GM19395 (cell line): ENCODE data around the gene USP46.

Experiments
- ATAC-seq: cut with Tn5 transposase; IDR thresholded peaks from one replicate; pipeline ENCODE4 v1.9.1; 2021; ENCODE audit warnings: mild to moderate bottlenecking, moderate library complexity; ENCODE audit not compliant: unreplicated experiment

Gene USP46

DNA sequence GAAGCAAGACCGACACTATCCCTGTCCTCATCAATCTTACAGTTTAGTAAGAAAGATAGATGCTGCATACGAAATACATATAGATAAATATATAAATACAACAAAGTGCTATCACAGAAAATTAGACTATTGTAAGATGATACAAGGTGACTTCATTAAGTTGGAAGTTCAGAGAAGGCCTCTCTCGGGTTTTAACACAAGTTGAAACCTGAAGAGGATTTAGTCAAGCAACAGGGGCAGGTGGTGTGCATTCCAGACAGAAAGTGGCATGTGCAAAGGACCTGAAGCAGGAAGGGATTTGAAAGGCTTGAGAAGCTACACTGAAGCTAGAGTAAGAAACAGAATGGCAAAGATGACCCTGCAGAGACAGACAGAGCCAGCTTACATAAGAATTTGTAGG is 36.5 kb downstream of the USP46 start:
- ATAC-seq = no peak

DNA sequence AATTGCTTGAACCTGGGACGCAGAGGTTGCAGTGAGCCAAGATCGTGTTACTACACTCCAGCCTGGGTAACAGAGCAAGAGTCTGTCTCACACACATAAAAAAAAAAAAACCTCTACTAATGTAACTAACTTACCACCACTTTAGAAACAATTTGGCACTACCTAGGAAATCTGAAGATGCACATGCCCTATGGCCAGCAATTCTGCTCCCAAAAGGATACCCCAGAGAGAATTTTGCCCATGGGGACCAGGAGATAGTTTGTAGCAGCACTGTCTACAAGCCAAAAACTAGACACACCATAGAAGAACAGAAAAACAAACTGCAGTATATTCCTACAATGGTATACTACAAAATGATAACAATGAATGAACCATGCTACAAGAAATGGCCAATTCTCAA is 37.5 kb downstream of the USP46 start:
- ATAC-seq = no peak

DNA sequence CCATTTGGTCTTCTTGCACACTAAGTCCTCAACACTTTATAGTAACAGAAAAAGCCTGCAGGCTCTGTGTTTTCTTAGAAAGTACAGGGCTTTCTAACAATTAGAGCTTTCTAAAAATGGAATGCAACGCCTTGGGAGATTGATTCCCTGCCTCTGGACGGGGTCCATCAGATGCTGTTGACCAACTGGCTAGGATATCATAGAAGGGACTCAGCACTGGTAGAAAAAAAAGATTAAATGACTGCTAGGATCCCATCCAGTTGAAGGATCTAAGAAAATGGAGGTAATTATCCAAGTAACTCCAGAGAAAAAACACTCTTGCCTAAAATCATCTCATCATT is 39.5 kb downstream of the USP46 start:
- ATAC-seq = no peak

DNA sequence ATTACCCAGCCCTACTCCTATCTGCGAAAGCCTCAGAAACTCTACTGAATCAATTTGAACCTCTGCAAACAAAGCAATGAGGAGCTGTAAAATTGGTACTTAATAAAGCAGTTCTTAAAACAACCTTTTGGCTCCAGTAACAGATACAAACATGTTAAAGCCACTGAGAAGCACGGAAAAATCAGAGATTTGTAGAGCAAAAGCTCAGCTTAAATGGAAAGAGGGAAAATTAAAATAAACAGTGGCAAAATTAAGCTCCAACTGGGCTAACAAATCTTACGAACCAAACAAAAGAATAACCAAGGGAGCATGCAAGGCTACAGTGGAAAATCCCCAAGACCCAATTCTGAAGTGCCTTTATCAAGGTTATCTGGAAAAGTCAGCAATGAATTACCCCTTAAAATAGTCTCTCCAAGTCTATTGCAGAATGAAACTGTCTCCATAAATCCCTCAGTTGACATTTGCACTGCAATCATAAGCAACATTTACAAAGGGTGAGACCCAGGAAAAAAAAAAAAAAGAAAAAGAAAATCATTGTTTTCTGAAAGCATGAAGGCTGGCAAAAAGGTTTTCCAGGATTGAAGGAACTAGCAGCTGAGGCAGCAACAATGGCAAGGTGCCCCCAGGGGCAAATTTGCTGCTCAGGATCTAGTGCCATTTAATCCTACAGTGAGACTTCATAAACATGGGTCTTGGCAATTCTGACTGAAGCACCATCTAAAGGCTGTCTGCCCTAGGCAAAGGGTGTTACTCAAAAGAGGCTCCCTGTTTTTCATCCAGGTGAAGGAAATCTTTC is 40.1 kb downstream of the USP46 start:
- ATAC-seq = no peak

DNA sequence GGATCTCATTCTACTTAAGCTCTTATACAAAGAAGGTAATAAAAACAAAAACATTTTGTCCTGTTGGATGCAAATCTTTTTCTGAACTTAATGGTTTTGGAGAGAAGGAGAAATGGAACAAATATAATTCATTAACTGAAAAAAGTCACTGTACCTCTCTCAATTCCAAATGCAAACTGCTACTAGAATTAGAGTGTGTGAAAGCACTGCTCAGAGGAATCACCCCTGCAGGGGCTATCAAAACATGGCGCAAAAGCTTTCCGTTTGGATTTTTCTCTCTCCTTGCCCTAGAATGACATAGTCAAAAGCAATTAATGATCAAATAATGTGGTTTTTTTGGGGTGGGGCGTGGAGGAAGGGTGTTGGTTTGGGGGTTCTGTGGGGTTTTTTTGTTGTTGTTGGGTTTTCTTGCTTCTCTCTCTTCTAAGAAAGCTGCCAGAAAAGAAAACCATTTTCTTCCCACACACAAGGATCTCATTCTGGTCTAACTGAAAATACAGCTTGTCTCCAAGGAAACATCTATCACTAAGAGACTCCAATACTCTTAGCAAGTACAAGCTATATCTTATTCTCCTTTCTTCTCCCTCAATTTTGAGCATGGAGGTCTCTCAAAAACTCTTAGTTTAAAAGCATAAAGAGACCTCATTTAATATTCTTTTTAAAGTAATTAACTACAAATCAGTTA is 41.6 kb downstream of the USP46 start:
- no peak for ATAC-seq

DNA sequence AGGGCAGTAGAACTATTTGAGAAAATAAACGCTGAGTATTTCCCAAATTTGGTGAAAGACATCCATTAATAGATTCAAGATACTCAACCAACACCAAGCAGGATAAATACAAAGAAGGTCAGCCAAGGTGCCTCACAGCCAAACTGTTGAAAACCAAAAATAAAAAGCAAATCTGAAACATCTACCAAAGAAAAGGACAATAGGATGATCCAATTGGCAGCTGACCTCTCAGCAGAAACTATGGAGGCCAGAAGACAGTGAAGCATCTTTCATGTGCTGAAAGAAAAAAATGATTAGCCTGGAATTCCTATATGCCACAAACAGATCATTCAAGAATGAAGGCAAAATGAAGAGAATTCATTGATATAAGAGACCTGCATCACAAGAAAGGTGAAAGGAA is 44.9 kb downstream of the USP46 start:
- no peak for ATAC-seq

DNA sequence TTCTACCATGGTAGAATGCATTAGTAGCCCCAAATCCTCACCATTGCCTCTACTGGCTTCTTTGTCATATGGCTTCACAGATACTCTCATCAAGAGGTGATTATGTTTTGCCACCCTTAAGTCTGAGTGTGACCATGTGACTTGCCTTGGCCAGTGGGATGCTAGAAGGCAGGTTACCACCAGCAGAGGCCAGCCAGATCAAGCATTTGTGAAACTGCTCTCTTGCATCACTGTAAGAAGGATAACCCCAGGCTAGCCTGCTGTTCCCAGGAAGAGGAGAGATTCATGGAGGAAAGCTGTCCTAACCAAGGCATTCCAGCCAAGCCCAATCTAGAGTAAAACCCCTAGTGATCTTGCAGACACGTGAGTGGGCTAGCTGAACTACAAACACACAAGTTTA is 46.8 kb downstream of the USP46 start:
- no peak for ATAC-seq

DNA sequence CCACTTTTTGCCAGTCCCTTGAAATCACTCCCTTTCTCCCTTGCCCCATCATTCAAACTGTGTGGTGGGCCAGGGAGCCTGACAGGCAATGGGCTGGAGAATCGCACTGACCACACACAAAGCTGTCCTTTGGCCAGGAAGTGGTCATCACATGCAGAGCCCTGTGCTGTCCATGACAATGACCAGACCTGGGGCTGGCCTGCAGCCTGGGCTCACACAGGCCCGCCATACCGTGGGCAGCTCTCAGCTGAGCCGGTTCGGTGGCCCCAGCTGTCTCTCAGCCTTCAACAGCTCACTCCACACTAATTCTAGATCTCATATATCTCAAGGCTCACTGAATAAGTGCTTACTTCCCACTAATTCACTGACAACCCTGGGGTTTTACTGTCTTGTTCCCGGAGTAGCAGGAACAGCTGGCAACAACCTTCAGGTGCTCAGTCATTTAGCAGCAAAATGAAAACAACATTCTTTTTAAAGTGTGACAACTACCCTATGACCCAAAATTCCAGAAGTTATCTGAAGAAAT is 48.0 kb downstream of the USP46 start:
- ATAC-seq = no peak

DNA sequence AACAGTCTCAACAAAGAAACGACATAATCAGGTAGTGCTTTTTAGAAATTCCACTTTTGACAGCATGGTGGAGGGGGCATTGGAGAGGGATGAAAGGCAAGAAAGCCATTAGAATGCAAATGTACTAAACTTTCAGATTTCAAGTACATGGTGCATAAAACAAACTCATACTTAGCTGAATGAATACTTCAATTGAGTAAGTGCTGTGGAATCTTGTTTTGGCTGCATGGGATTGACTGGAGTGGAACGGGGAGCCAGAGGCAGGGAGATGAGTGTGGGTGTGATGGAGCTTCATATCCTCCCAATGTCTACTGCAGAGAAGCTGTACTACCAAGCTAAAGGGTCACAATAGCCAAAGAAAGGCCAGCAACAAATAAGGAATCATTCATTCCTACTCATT is 52.4 kb downstream of the USP46 start:
- no peak for ATAC-seq

DNA sequence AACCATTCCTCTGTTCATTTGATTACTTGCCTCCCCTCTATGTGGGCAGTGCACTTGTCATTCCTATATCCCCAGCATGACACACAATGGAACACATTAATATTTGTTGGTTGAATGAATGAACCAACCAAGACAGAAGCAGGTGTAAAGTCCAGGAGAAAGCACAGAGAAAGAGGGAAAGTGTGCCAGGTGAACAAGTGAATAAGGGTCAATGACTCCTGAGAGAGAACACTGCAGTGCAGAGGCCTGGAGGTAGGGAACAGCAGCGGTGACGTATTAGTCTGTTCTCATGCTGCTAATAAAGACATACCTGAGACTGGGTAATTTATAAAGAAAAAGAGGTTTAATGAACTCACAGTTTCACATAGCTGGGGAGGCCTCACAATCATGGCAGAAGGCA is 53.1 kb downstream of the USP46 start:
- ATAC-seq = no peak

DNA sequence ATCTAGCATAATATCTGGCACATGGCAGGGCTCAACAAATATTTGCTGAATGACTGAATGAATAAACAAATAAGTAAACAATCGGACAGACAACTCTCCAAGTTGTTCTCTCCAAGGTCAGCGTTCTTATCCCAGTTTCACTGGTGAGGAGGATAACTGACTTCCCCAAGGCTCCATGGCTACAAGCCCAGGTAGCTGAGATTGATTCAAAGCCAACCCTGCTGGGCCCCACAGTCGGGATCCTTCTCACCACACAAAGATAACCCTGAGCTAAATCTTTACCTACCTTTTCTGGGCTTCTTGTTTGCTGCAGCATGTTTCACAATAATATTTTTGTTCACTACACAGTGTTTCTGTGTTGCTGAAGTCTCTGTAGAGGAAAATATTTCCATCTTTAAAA is 54.9 kb downstream of the USP46 start:
- no peak for ATAC-seq

DNA sequence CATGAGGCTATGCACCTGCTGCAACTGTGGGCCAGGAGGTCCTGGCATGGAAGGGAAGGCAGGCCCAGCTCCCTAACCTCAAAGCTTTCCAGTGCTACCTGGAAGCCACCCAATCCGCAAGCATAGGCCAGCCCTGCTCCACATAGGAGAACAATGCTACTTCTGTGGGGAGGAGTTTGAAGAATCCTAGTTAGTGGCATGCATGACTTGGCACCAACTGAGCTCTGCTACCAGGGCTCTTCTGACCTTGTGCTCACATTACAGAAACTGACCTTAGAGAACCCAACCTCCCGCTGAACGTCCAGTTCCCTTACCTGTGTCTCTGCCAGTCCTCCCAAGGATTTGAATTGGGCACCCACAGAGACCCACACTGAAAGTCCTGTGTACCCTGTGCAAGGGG is 58.8 kb downstream of the USP46 start:
- ATAC-seq = no peak

DNA sequence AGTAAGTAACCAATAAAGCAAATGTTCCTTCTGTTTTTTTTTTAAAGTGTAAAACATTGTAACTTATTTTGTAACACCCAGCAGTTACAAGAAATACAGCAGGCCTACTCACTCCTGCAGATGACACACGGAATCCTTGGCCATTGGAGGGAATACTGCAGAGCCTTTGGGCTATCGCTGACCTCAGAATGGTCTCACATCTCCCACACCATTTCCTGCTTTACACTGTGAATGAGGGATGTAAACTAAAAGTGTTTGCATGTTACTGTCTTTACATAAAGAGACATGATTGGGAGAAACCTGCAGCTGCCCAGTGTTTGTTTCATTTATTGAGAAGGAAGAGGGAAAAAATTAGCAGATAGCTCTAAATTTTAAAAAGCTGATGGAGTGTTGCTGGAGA is 64.1 kb downstream of the USP46 start:
- no peak for ATAC-seq

DNA sequence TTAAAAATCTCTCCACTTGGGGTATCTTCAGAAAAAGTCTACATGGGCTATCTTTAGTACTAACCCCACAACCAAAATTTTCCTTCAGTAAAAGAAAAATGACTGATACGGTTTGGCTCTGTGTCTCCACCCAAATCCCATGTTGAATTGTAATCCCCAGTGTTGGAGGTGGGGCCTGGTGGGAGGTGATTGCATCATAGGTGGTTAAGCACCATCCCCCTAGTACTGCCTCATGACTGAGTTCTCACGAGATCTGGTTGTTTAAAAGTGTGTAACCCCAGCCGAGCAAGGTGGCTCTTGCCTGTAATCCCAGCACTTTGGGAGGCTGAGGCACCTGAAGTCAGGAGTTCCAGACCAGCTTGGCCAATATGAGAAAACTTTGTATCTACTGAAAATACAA is 66.8 kb downstream of the USP46 start:
- ATAC-seq = no peak

DNA sequence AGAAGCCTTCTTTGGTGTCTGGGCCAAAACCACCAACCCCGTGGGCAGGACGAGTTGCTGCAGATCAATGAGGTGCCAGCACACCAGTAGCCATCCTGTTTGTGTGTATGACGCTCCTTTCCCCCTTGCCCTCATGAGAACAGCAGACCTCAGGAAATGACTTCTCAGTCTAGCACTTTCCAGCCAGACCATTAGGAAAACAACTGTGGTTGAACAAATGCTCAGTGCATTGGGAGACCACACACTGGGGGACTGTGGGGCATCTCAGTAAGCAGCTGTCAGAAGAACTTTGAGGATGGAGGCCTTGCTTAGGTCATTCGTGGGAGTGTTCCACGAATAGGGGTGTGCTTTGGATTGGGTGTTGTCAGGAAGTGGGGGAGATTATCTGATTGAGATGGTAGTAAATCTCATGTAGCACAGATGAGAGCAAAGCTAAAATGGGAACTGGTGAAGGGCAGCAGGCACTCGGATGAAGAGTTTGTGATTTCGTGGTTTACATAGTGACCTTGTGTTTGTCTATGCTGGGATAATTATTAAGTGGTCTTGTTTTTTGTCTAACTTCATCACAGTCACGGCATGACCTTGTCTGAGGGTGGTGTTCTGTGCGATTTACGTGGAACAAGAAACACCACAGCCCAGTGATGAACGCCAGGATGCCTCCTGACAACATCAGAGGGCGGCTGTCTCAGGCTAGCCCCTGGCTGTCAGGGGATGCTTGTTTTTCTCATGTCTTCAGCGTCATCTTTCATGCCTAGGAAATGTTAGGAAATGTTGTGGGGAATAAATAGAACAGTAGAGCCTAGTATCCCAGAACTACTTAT is 70.1 kb downstream of the USP46 start:
- no peak for ATAC-seq

DNA sequence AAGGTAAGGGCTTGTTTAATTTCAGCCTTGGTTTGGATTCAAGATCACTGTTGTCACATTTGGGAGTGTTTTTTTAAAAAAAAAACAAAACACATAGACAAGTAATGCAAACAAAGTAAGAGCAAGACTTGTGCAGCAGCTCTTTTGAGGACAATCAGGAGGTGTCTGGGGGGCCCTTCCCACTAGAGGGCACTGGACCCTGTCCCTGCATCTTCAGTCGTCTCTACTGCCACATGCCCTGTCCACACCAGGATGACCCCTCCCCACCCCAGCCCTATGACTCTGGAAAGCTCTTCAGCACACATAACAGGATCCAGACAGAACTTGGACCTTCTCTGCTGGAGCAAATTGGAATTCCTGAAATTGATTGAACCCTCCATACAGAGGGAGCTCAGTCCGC is 71.0 kb downstream of the USP46 start:
- ATAC-seq = no peak

DNA sequence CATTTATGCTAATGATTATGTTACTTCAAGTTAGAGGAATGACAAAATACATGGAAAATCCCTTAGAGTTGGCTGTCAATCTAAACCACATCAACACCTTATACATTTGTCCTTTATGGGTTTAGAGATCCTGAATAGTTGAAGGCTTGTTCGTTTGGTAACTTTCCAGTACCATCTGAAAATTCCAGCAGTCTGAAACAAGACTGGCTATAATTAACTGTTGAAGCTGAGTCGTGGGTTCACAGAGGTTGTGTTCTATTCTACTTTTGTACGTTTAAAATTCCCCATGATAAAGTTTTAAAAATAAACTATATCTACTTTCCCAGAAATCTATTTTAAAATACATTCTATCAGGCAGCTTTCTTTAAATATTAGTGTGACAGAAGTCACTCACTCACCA is 73.0 kb downstream of the USP46 start:
- no peak for ATAC-seq

DNA sequence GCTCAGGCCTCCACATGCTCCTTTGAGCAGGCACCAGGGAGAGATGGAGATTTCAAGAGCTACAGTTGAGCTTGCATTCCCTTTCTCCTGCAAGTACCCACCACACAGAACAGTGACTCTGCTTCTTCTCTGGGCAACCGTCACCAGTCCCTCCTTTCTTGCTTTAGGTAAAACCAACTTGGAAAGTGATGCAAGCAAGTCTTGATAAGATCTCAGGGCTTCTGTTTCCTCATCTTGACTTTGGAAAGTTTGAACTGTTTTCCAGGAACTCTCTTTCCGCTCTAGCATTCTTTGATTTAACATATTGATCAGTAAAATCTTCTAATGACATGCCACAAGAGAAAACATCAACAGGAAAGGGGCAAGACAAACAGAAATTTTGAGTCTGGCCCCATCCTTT is 73.7 kb downstream of the USP46 start:
- ATAC-seq = no peak

DNA sequence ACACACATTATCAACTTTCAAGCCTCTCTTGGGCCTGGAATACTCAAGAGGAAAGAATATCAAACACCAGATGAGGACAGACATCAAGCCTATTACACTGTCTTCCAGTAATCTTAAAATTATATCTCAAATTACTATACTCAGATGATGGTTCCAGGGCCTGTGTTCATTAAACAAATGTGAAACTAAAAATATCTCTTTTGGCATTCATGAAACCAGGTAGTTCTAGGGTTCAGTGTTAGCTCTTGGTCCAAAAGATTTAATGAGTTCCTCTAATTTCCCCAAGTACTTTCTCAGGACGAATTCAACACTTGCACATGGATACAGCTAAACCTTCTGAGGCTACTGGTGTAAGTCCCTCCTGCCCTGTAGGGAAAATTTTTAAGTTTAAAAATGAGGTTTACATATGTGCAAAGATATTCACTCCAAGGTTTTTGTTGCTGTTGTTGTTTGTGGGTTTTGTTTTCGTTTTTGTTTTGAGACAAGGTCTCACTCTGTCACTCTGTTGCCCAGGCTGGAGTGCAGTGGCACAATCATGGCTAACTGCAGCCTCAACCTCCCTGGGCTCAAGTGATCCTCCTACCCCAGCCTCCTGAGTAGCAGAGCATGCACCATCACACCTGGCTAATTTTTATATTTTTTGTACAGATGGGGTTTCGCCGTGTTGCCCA is 79.4 kb downstream of the USP46 start:
- ATAC-seq = no peak

DNA sequence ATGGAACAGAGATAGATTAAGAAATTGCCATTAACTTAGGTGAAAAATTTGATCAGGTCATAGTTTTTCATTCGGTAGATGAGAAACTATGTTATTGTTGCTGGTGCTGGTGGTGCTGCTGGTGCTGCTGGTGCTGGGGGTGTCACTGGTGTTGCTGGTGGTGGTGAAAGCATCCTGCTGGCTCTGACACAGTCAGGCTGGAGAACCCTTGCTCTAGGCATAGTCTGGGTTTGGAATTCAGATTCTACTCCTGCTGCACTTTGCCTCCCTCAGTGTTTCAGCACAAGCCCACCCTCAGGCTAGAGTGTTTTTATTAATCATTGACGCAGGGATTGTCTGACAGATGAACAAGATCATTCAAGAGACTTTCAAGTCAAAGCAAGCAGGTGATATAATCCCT is 80.2 kb downstream of the USP46 start:
- no peak for ATAC-seq

DNA sequence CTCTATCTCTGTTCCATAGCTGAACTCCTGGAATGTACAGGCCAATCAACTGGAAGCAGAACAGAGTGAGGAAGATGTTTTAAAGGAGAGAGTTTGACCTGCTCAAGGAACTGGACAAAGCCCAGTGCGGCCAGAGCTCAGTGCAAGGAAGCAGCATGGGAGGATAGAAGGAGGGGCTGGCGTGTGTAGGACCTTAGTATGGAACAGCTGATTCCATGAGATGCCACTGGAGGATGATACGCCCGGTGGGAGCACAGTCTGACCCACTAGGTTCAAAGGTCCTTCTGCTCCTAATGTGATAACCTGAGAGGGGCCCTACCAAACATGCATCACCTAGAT is 81.5 kb downstream of the USP46 start:
- ATAC-seq = no peak
